ENCODE results near the gene ABCA13.

Gene ABCA13

GRCh38 chr7:48390388-48391327 lies 219.4 kb downstream of the ABCA13 start:
- TF ChIP-seq MAX (IDR thresholded peaks at IDR 0.05; ENCODE audit: low read depth, low read length) (peak; percentile 40; the same call in 1 of the 2 replicates), POLR2A (IDR thresholded peaks at IDR 0.05; ENCODE audit: extremely low read depth, insufficient read length) (no peak)
- peak overlapping the region; percentile 35 for H3K4me3 ChIP-seq (ENCODE audit: low read depth, low read length)
- peak; percentile 88 for DNase-seq (ENCODE audit: low read depth)

GRCh38 chr7:48398191-48398590 lies 226.9 kb downstream of the ABCA13 start:
- TF ChIP-seq MYC (IDR thresholded peaks at IDR 0.05; ENCODE audit: low read depth, low read length) (no peak), POLR2A (IDR thresholded peaks at IDR 0.05; ENCODE audit: extremely low read depth, insufficient read length) (no peak), CTCF (IDR thresholded peaks at IDR 0.05; ENCODE audit: low read depth, low read length) (no peak), MAX (IDR thresholded peaks at IDR 0.05; ENCODE audit: low read depth, low read length) (no peak)
- DNase-seq (ENCODE audit: low read depth) = no peak
- no peak overlapping the region for H3K4me3 ChIP-seq (ENCODE audit: low read depth, low read length)

- H3K4me3 ChIP-seq (ENCODE audit: low read depth, low read length) = no peak overlapping the region
- no peak for DNase-seq (ENCODE audit: low read depth)
- no peak for TF ChIP-seq MYC (IDR thresholded peaks at IDR 0.05; ENCODE audit: low read depth, low read length)
- TF ChIP-seq MAX (IDR thresholded peaks at IDR 0.05; ENCODE audit: low read depth, low read length) = no peak
- TF ChIP-seq CTCF (IDR thresholded peaks at IDR 0.05; ENCODE audit: low read depth, low read length) = no peak
- no peak for TF ChIP-seq POLR2A (IDR thresholded peaks at IDR 0.05; ENCODE audit: extremely low read depth, insufficient read length)
Measured at GRCh38 chr7:48402721-48403120, 231.5 kb downstream of the ABCA13 start.

- no peak overlapping the region for H3K4me3 ChIP-seq (ENCODE audit: low read depth, low read length)
- no peak for TF ChIP-seq POLR2A (IDR thresholded peaks at IDR 0.05; ENCODE audit: extremely low read depth, insufficient read length)
- TF ChIP-seq MAX (IDR thresholded peaks at IDR 0.05; ENCODE audit: low read depth, low read length) = no peak
- DNase-seq (ENCODE audit: low read depth) = no peak
Measured at GRCh38 chr7:48408731-48409130, 237.5 kb downstream of the ABCA13 start.

GRCh38 chr7:48411619-48412018 lies 240.4 kb downstream of the ABCA13 start:
- no peak for TF ChIP-seq MAX (IDR thresholded peaks at IDR 0.05; ENCODE audit: low read depth, low read length)
- no peak for TF ChIP-seq CTCF (IDR thresholded peaks at IDR 0.05; ENCODE audit: low read depth, low read length)
- TF ChIP-seq MYC (IDR thresholded peaks at IDR 0.05; ENCODE audit: low read depth, low read length) = no peak
- TF ChIP-seq POLR2A (IDR thresholded peaks at IDR 0.05; ENCODE audit: extremely low read depth, insufficient read length) = no peak
- H3K4me3 ChIP-seq (ENCODE audit: low read depth, low read length) = no peak overlapping the region
- no peak for DNase-seq (ENCODE audit: low read depth)

- TF ChIP-seq MYC (IDR thresholded peaks at IDR 0.05; ENCODE audit: low read depth, low read length) = no peak
- no peak for TF ChIP-seq MAX (IDR thresholded peaks at IDR 0.05; ENCODE audit: low read depth, low read length)
- TF ChIP-seq POLR2A (IDR thresholded peaks at IDR 0.05; ENCODE audit: extremely low read depth, insufficient read length) = no peak
- TF ChIP-seq CTCF (IDR thresholded peaks at IDR 0.05; ENCODE audit: low read depth, low read length) = no peak
- H3K4me3 ChIP-seq (ENCODE audit: low read depth, low read length) = no peak overlapping the region
- no peak for DNase-seq (ENCODE audit: low read depth)
Measured at GRCh38 chr7:48414011-48414732, 242.9 kb downstream of the ABCA13 start.

Data from NB4 (cell line).